Progenitor cell of endocrine pancreas (in vitro differentiated cells): ENCODE measurements around the gene PCLAF. TPM values are rescaled to one million over a fixed set of nuclear protein-coding genes. Genes with fewer than 3 reads are reported as not detected.
"Not testable (repeated sequence)": the region's sequence is repeated elsewhere in the genome, so short reads cannot be mapped to it uniquely, and the experiment has no call there.

Source experiments
- DNase-seq: peaks from one replicate; pipeline ENCODE4 v3.0.0; 2021; ENCODE audit warnings: low spot score; ENCODE audit not compliant: unreplicated experiment
- H3K27ac Mint-ChIP-seq: 2 replicates; pipeline ENCODE4 v1.8.0; 2021; ENCODE audit warnings: mild to moderate bottlenecking, moderate library complexity, mixed read lengths
- H3K27me3 Mint-ChIP-seq: 2 replicates; pipeline ENCODE4 v1.8.0; 2021; ENCODE audit warnings: mixed read lengths
- H3K36me3 Mint-ChIP-seq: 2 replicates; pipeline ENCODE4 v1.8.0; 2022; ENCODE audit warnings: mixed read lengths; ENCODE audit not compliant: insufficient read depth
- H3K4me1 Mint-ChIP-seq: 2 replicates; pipeline ENCODE4 v1.8.0; 2021; ENCODE audit warnings: low read depth, mixed read lengths
- H3K4me3 Mint-ChIP-seq: 2 replicates; pipeline ENCODE4 v1.8.0; 2021; ENCODE audit warnings: low read depth, mild to moderate bottlenecking, moderate library complexity, mixed read lengths
- H3K9me3 Mint-ChIP-seq: 2 replicates; pipeline ENCODE4 v1.8.0; 2021; ENCODE audit warnings: low read depth, mixed read lengths
- total RNA-seq: library from RNA; stranded (reverse); gene quantifications from 2 replicates; pipeline ENCODE4 v1.2.1, GENCODE V29; 2021
- TF ChIP-seq, protein P1 (sequence below): fragments of 200-600 bp; sonication (generic); IDR thresholded peaks from one replicate; pipeline ENCODE4 v1.5.0; 2021; ENCODE audit warnings: antibody characterized with exemption, mild to moderate bottlenecking; ENCODE audit not compliant: unreplicated experiment

Gene PCLAF
- total RNA-seq, 1 donor from 2014 or later = 33.7 TPM

DNA sequence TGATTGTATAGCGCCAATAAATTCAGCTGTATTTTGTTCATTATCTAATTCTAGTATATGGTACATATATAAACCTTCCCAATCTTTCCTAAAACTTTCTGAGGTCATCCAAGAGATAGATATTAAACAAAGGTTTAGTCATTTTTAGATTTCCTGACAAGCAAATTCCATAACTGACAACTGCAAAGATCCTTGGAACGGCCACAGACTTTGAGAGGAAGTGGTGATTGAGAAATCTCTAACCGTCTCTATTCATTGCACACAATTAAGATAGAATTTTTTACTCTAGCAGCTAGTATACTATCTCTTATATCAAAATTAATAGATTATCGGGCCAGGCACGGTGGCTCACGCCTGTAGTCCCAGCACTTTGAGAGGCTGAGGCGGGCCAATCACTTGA lies 30.0 kb downstream of the PCLAF start:
- peaks cover 10% of the 10 kb centered on the region for H3K4me1 Mint-ChIP-seq
- peaks cover 3% of the 10 kb centered on the region for H3K36me3 Mint-ChIP-seq
- no peaks in the 10 kb centered on the region for H3K9me3 Mint-ChIP-seq
- no peak overlapping the region for H3K4me3 Mint-ChIP-seq
- no peaks in the 10 kb centered on the region for H3K27me3 Mint-ChIP-seq
- no peak for DNase-seq
- no peak overlapping the region for H3K27ac Mint-ChIP-seq
- TF ChIP-seq, protein P1, sequence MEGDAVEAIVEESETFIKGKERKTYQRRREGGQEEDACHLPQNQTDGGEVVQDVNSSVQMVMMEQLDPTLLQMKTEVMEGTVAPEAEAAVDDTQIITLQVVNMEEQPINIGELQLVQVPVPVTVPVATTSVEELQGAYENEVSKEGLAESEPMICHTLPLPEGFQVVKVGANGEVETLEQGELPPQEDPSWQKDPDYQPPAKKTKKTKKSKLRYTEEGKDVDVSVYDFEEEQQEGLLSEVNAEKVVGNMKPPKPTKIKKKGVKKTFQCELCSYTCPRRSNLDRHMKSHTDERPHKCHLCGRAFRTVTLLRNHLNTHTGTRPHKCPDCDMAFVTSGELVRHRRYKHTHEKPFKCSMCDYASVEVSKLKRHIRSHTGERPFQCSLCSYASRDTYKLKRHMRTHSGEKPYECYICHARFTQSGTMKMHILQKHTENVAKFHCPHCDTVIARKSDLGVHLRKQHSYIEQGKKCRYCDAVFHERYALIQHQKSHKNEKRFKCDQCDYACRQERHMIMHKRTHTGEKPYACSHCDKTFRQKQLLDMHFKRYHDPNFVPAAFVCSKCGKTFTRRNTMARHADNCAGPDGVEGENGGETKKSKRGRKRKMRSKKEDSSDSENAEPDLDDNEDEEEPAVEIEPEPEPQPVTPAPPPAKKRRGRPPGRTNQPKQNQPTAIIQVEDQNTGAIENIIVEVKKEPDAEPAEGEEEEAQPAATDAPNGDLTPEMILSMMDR = no peak

DNA sequence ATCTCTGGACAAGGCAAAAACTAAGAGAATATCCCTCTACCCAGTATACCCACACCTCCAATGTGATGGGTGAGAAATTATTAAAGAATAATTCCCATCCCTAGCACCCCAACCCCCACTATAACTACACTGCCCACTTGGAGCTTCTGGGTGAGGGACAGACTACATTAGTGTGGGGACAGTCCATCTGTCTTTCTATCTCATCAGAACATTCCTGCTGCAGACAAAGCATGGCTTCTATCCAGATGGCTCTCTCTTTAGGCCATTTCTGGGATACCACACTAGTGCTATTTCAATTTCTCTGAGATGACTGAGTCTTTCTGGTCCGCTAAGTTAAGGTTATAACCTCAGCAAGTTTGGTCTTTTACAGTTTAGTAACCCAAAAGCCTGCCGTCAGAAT lies 31.9 kb downstream of the PCLAF start:
- Mint-ChIP-seq H3K4me1 (peaks cover 11% of the 10 kb centered on the region), H3K9me3 (no peaks in the 10 kb centered on the region), H3K36me3 (peaks cover 3% of the 10 kb centered on the region), H3K27me3 (no peaks in the 10 kb centered on the region), H3K4me3 (no peak overlapping the region), H3K27ac (no peak overlapping the region)
- TF ChIP-seq, protein P1 = no peak
- DNase-seq = no peak

- no peak for DNase-seq
- no peak overlapping the region for H3K27ac Mint-ChIP-seq
- TF ChIP-seq, protein P1 = no peak
- H3K4me3 Mint-ChIP-seq = no peak overlapping the region
- H3K27me3 Mint-ChIP-seq = no peaks in the 10 kb centered on the region
- H3K36me3 Mint-ChIP-seq = peaks cover 3% of the 10 kb centered on the region
- no peaks in the 10 kb centered on the region for H3K9me3 Mint-ChIP-seq
- H3K4me1 Mint-ChIP-seq = peaks cover 11% of the 10 kb centered on the region
These were observed 32.8 kb downstream of the PCLAF start for GRCh38 chr15:64348455-64348854.

- not testable (repeated sequence) for H3K27me3 Mint-ChIP-seq, H3K9me3 Mint-ChIP-seq
- H3K4me1 Mint-ChIP-seq = peaks cover 11% of the 10 kb centered on the region
These were observed 35.0 kb downstream of the PCLAF start for GRCh38 chr15:64346242-64346641.

GRCh38 chr15:64344651-64345294 lies 36.5 kb downstream of the PCLAF start:
- TF ChIP-seq, protein P1 = no peak
- no peaks in the 10 kb centered on the region for H3K9me3 Mint-ChIP-seq
- H3K27ac Mint-ChIP-seq = no peak overlapping the region
- H3K27me3 Mint-ChIP-seq = no peaks in the 10 kb centered on the region
- no peak overlapping the region for H3K4me3 Mint-ChIP-seq
- H3K4me1 Mint-ChIP-seq = peaks cover 11% of the 10 kb centered on the region
- DNase-seq = no peak
- H3K36me3 Mint-ChIP-seq = peaks cover 6% of the 10 kb centered on the region

More at GRCh38 chr15:64346242-64346641, 35.0 kb downstream of the PCLAF start:
- H3K27ac Mint-ChIP-seq, H3K36me3 Mint-ChIP-seq, H3K4me3 Mint-ChIP-seq, DNase-seq: not testable (repeated sequence)

GRCh38 chr15:64343841-64344240 lies 37.4 kb downstream of the PCLAF start:
- no peak for DNase-seq
- H3K27me3 Mint-ChIP-seq = no peaks in the 10 kb centered on the region
- H3K4me3 Mint-ChIP-seq = no peak overlapping the region
- TF ChIP-seq, protein P1 = no peak
- peaks cover 11% of the 10 kb centered on the region for H3K4me1 Mint-ChIP-seq
- H3K27ac Mint-ChIP-seq = no peak overlapping the region
- no peaks in the 10 kb centered on the region for H3K9me3 Mint-ChIP-seq
- peaks cover 6% of the 10 kb centered on the region for H3K36me3 Mint-ChIP-seq
